Measurements from ENCODE around the gene KCNIP4.

KCNIP4 gene

DNA sequence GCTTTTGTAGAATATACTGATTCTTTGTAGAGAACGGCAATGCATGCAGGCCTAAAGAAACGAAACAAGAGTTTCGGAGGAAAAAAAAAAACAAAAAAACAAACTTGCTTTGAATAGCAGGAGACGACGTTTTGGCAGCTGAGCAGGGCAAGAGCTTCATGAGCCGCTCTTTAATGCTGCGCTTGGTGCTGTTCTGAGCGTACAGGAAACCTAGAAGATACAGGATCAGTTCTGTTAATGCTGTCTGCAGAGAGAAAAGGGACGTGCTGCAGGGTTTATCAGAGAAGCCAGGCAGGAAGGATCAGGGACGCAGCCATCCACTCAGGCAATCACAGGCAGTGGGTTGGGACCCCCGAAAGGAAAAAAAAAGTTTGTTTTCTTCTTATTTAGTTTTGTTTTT lies 1066.1 kb downstream of the KCNIP4 start:
- DNase-seq: peak in 2 of 58 donors; percentile 1

DNA sequence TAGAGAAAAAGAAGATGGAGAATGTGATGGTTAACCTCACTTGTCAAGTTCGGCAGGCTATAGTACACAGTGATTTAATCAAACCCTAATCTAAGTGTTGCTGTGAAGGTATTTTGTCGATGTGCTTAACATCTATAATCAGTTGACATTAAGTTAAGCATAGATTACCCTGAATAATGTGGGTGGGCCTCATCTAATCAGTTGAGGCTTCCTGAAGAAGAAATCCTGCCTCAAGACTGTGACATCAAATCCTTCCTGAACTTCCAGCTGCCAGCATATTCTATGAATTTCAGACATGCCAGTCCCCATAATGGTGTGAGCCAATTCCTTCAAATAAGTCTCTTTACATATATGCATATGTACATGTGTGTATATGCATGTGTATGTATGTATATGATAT lies 1066.9 kb downstream of the KCNIP4 start:
- DNase-seq: no peak

DNA sequence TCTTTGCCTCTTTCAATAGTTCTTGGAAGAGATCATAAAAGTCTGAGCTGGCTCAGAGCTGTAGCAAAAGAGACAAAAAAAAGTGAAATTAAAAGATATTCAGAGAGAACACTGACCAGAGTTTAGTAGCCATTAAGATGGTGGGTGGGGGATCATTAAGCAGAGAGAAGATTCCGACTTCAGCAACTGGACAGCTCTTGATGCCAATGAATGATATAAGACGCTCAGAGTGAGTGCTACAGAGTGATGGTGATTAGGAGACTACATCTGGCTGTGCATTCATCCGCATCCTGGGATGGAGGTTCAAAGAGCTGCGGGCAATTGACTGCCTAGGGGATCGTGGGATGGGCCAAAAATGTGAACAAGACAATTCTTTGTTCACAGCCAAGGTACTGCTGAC lies 1069.8 kb downstream of the KCNIP4 start:
- no peak for DNase-seq

DNA sequence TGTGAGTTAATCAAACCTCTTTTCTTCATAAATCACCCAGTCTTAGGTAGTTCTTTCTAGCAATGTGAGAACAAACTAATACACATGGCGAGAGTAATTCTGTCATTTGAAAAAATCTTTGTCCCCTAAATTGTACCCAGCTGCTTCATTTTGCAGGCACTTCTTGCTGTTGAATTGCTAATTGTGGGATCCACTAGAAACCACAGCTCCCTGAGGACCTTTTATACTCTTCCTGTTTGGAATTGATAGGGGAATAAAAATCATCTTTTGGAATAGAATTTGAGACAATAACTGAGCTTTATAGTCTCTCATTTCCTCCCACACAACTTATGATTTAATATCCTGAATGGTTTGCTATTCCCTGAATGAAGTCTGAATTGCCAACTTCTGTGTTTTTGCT lies 1078.1 kb downstream of the KCNIP4 start:
- DNase-seq: no peak

DNA sequence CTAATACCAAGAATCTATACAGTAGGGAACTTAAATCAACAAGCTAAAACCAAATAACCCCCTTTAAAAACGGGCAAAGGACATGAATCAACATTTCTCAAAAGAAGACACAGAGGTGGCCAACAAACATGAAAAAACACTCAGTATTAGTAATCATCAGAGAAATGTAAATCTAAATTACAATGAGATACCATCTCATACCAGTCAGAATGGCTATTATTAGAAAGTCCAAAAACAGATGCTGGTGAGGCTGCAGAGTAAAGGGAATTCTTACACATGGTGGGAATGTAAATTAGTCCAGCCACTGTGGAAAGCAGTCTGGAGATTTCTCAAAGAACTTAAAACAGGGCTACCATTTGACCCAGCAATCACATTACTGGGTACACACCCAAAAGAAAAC lies 1080.5 kb downstream of the KCNIP4 start:
- DNase-seq: no peak

DNA sequence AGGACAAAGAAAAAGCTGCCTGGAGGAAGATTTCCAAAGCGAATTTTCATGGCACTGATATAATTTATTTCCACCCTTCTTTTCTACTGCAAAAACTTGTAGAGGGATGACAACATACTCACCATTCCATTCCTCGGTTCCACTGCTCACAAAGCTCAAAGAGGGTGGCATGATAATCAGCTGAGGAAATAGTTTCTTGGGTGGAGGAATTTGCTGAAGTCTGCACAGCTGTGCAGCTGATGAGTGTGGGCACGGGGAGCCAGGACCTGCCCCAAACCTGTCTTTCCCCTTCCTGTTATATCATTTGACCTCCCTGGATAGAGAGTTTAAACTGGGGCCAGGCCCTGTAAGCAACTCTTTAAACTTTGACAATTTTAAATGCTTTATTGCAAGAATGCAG lies 1087.7 kb downstream of the KCNIP4 start:
- no peak for DNase-seq

DNA sequence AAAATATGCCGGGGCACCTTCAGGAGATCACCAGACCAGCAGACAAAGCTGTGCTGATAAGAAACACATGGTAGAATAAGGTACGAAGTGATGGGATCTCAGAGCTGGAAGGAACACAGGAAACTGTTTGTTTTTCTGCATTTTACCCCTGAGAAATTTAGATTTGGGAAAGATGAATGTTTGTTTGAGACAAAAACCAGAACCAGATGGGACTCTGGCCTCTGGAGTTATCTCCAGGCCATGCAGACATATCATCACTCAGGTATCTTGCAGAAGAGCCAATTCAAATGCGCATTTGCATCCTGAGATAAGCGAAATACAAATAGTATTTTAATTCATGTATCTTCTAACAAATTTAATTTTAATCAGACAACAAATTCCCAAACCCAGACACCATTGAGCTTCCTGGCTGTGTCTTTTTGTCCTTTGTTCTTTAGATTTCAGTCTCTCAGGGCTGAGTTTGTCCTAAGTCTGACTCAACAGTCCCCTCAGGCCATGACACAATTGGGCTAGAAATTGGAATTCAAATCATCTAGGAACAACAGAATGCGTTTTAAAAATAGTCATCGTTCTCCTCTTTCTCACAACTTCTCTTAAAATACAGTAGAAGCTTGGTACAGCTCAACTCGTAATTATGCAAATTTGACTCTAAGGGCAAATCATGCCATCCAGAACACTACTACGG lies 1089.3 kb downstream of the KCNIP4 start:
- DNase-seq: no peak

DNA sequence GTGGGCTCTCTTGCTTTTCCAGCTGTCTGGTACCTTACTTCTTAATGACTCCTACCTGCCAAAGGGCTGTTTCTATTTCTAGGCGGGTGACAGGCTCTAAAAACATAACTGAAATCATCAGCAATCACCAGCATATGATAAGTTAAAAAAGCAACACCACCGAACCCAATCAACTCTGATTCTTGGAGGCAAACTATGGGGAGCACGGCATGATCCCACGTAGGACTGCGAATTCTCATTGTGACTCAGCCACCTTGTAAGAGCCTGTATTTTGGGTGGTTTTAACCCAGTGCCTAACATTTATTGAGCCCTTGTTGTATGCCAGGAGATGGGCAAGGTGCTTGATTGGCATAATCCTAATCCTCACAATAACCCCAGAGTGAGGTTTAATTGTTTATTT lies 1091.5 kb downstream of the KCNIP4 start:
- no peak for DNase-seq

DNA sequence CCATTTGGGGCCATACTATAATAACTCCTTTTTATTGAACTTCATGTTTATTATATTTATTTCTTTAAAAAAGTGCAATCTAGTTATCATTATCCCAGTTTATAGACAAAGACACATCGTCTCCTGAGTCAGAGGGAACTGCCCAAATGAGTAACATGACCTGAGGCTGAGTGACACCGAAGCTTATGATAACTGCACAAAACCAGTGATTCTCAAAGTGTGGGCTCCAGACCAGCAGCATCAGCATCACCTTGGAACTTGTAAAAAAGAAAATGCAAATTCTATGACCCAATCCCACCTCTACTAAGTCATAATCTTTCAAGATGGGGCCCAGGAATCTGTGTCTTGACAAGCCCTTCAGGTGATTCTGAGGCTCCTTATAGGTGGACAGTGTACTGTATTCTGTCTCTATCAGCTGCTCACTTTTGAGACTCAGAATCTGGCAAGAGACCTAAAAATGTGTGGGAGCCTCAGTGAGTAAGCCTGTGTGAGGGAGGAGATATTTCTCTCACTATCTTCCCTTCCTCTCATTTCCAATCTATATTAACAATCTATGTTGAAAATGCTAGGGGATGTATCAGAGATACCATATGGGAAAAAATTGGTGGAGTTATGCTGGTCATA lies 1101.3 kb downstream of the KCNIP4 start:
- DNase-seq: peak in 2 of 58 donors; percentile 2

DNA sequence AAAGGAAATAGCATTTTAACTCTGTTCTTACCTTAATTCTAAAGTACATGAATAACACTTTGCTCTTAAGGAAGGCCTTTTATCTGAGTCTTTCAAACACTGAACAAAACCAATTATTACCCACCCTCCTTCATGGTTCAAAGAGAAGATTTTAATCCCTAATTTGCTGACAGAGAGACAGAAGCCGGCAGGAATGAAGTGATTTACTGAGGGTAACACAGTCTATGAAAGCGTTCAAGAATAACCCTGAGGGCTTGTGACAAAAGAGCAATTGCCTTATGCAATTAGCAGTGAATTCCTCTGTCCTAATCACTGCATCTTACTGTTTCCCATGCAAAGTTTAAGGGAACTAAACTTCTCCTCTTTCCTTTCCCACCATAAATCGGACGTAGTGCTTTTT lies 1104.3 kb downstream of the KCNIP4 start:
- DNase-seq: no peak

DNA sequence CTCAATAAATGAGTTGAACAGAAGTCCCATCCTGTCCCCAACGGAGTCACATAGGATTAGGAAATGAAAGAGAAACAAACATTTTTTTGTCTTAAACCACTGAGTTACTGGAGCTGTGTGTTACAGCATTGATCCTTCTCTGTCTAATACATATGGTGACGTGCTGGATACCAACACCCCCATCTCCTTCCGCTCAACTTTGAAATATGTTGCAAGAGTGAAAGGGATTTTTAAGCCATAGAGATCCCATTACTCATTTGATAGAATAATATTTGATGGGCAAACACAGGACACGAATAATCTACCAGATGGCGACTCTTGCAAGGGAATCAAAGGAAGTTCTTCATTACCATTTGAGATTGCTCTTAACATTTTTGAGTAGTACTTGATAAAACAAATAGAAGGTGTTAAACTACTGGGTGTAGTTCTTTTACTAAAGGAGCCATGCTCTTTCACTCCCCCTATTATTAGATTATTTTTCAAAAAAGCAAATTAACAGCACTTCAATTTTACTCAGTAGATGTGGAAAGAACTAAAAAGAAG lies 1107.9 kb downstream of the KCNIP4 start:
- DNase-seq: no peak

DNA sequence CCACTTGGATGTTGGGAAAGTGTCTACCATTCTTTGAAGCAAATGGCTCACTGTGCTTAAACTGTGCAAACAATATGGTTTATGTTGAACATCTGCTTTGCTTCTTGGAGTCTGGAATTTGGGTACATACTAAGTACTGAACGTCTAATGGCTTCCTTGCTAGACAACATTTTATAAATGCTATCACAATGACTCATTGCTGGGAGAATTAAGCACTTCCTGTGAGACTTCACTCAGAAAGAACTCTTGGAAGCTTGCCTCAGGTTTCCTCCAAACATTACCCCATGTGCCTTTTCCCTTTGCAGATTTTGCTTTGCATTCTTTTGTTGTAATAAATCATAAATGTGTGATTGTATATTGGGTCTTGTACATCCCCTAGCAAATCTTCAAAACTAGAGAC lies 1108.6 kb downstream of the KCNIP4 start:
- DNase-seq: no peak

DNA sequence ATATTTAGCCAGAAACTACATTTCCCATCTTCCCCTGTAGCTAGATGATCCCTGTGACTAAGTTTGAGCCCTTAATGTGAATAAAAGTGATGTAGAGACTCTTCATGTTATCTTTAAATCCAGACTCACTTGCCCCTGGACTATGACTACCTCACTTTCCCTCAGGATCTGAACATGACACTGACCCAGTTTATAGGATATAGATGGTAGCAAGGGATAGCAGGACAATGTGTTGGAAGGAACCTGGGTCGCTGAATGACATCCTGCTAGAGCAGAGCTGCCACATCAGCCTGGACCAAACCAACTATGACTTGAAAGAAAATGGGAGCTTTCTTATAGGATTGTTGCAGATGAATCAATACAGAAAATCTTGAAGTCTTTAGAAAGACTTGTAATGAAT lies 1110.1 kb downstream of the KCNIP4 start:
- no peak for DNase-seq

DNA sequence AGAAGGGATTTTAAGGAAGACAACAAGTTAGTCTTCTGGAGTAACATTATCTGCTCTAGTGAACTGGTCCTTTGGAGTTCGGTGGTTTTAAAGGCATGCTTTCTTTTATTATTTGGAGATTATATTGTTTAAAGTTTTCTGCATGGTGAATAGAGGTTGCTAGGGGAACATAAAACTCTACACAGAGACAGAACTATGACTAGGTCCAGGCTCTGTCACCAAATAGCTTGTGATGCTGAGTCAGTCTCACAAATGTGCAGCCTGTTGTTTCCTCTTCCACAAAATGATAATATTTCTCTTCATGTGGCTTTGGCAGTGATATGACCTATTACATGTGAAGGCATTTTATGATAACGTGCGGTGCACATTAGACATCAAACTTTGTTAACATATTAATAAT lies 1115.7 kb downstream of the KCNIP4 start:
- no peak for DNase-seq

DNA sequence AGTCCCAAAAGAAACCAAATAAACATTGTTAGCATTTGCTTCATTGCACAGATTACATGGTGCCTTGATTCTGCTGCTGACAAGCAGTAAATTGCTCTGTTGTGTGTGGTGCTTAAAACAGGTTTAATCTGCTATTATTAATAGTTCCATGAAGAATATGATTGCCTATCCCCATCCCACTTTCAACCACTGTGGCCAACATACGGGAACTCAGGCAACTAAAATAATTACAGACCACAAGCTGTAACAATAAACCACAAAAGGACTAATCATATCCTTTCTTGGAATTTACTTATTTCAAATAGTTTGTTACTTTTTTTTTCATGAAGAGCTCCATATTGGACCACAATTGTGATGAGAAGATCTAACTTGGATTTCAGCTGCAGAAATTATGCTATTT lies 1116.8 kb downstream of the KCNIP4 start:
- DNase-seq: no peak

DNA sequence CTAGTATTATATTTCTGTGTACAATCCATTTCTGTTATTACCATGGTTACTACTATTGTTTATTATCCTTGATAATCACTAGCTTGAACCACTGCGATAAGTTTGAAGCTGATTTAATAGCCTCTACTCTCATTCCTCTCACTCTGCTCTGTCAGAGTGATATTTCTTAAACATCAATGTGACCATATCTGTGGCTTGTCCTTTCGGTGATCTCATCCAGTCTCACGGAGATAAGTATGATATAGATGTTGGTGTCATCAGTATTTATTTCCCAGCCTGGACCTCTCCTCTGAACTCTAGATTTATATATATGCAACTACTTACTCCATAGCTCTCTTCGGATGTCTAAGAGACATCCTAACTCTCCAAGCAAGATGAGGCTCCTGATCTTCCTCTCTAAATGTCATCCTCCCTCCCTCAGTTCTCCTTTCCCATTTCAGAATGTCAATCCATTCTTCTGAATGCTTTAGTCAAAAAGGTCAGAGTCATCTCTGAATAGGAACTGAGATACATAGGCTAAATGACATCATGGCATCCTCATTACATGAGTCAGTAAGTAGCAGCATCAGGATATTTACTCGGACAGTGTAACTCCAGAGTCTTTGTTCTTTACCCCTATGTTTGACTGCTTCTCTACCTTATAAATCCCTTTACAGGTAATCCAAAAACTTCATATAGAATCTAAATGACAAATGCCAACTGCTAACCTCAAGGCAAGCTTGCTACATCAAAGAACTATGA lies 1118.8 kb downstream of the KCNIP4 start:
- no peak for DNase-seq

DNA sequence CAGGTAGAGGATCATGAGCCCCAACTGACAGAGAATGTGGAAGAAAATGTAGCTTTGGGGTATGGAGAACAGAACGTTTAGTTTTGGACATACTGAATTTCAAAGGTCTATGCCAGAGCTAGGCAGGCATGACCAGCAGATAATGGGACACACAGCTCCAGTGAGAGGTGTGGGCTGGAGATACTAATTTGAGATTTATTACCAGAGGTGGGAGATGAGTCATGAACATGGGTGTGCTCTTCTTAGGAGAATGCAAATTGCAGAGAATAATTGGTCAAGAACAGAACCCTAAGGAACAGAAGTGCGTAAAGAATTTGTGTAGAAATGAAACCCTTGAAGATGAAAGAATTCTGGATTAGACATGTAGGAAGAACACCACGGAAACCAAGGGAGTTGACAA lies 1123.1 kb downstream of the KCNIP4 start:
- DNase-seq: peak in 1 of 58 donors; percentile 9

DNA sequence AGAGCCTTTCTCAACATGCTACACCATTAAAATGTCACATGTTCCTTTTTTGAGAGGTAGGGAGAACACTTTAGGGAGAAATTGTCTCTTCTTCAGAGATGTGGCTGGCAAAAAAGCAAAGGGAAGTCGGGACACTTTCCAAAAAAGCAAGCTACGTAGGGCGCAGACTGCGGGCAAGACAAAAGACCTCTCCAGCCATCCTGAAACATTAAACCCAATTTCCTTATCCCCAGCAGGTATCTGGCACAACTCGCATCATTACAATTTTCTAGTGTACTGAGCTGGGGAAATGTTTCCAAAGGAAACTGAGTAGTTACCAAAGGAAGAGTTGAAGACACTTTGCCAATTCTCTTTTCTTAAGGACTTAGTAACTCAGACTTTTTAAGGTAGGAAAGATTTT lies 1132.3 kb downstream of the KCNIP4 start:
- DNase-seq: no peak

DNA sequence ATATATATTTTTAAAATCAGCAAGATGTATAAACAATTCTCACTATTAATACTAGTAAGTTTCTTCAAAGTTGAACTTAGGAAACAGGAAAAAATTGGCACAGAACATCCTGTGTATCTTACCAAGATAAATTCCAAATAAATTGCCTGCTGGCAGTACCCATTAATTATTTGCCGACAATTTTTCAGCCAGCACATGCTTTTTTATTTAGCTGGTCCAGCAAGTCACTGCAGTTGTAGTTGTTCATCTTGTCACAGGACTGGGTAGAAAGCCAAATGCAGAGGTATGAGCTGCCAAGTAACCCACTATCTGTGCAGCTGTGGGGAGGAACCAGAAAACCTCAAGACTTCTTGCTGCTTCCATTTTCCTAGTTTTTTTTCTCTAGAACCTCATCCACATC lies 1134.9 kb downstream of the KCNIP4 start:
- peak in 2 of 58 donors; percentile 1 to 2 for DNase-seq

DNA sequence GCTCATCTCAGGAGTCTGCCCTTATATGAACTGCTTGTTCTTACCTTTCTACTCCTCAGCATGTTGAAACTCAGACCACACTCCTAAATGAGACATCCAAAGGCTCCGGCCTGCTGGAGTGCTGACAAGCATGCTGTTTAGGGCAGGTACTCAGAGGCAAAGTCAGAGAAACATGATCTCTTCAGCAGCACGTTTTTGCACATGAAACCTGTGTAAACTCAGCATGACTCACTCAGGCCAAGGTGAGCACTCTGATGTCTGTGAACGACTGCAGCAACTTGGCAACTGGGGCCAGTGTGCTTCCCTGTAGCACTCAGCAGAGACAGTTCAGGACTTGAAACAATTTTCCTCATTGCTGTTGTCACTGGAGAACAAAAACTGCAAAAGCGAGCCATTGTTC lies 1138.8 kb downstream of the KCNIP4 start:
- peak in 1 of 58 donors; percentile 0 for DNase-seq

DNA sequence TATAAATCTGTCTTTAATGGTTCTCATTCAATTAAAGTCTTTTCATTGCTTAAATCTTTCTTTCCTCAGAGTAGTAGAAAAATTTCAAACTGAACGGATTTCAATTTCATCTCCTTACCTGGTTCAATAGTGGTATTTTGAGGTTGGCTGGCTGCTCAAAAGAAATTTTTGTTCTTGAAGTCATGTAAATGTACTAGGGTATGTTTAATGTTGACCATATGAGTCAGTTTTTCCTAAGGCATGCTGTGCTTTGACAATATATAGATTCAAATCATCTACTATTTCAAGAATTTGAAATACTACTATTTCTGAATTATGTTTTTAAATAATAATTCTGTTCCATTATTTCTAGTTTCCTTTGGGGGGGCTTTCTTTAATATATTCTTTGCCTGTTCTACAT lies 1142.9 kb downstream of the KCNIP4 start:
- no peak for DNase-seq

DNA sequence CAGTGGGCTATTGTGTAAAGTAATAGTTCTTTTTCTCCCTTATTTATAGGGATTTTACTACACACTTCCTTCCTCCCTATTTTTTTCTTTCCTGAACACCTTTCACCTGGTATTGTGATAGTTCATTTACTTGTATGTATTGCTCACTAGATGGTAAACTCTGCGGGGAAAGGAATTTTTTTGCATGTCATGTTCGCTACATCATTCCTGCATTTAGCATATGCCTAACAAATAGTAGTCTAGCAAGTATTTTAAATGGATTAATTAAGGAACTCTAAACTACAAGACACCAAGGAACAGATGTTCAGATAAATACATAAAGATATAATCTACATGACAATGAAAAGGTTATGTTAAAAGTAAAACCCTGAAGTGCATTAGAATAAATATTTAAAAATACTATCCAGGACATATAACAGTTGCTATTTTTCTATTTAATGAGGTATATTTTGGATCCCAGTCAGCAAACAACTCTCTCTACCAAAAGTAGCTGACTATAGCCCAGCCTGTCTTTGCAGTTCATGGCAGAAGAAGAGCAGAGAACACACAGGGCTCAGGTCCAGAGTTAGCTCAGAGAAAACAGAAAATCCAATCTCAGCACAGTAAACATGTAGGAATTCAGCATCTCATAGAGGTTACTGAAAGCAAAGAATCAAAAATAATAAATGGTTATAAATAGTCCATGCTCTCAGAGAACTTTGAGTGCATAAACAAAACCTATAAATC lies 1160.5 kb downstream of the KCNIP4 start:
- DNase-seq: no peak
